Epithelial cell of esophagus (primary cell): ENCODE results near the gene CLCA1.

Experiments
- DNase-seq: peaks from one replicate; pipeline ENCODE4 v3.0.0; 2010; ENCODE audit warnings: low read depth
- H3K4me3 ChIP-seq: 2 replicates; pipeline ENCODE4 v1.5.1; 2011; ENCODE audit warnings: mild to moderate bottlenecking, low read length, control low read depth
- TF ChIP-seq, protein P1 (sequence below): IDR thresholded peaks from 2 replicates; pipeline ENCODE4 v1.5.1; 2011; ENCODE audit warnings: low read depth, mild to moderate bottlenecking, low read length, control low read depth, inconsistent platforms; ENCODE audit not compliant: insufficient read depth; ENCODE audit errors: missing control alignments

The CLCA1 gene

DNA sequence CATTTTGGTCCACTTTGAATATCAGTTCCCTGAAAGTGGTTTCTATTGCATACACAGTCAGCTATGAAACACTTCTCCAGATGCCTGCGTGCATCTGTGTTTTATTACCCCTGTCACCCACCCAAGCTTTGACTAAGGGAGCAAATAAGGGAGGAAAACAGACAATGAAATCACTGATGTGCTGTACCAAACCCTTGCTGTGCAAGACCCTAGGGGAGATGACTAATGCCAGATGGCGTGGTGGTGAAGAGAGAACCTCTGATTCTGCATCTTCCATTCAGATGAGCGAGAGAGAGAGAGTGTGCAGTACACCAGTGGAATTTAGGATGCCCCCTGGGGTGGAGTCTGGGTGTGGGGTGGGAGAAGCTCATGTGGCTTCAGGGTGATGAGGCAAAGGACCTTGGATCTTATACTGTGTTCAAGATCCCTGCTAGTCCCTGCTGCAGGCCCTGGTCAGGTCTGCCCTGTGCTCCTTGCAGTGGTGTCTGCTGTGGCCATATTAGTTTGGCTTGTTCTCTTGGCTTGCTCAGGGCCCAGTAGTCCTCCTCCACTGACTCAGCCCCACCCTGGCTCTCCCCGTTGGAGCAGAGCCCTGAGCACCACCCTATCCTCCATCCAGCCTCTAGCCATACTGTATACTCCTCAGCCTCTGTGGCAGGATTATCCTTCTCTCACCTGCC, 18.5 kb downstream of the CLCA1 start:
- TF ChIP-seq, protein P1, sequence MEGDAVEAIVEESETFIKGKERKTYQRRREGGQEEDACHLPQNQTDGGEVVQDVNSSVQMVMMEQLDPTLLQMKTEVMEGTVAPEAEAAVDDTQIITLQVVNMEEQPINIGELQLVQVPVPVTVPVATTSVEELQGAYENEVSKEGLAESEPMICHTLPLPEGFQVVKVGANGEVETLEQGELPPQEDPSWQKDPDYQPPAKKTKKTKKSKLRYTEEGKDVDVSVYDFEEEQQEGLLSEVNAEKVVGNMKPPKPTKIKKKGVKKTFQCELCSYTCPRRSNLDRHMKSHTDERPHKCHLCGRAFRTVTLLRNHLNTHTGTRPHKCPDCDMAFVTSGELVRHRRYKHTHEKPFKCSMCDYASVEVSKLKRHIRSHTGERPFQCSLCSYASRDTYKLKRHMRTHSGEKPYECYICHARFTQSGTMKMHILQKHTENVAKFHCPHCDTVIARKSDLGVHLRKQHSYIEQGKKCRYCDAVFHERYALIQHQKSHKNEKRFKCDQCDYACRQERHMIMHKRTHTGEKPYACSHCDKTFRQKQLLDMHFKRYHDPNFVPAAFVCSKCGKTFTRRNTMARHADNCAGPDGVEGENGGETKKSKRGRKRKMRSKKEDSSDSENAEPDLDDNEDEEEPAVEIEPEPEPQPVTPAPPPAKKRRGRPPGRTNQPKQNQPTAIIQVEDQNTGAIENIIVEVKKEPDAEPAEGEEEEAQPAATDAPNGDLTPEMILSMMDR = no peak
- H3K4me3 ChIP-seq = no peak overlapping the region
- DNase-seq = peak; percentile 19

GRCh38 chr1:86487811-86488141, 19.0 kb downstream of the CLCA1 start:
- TF ChIP-seq, protein P1 = no peak
- no peak for DNase-seq
- no peak overlapping the region for H3K4me3 ChIP-seq

- DNase-seq = no peak
- TF ChIP-seq, protein P1 = no peak
- H3K4me3 ChIP-seq = no peak overlapping the region
Measured at GRCh38 chr1:86489242-86489878, 20.6 kb downstream of the CLCA1 start.

GRCh38 chr1:86491171-86491950, 22.6 kb downstream of the CLCA1 start:
- no peak for DNase-seq
- TF ChIP-seq, protein P1 = no peak
- no peak overlapping the region for H3K4me3 ChIP-seq

- no peak for DNase-seq
- TF ChIP-seq, protein P1 = no peak
- H3K4me3 ChIP-seq = no peak overlapping the region
Measured at GRCh38 chr1:86498281-86498680, 29.6 kb downstream of the CLCA1 start.

- DNase-seq = no peak
- TF ChIP-seq, protein P1 = peak; percentile 35
- H3K4me3 ChIP-seq = no peak overlapping the region
Measured at GRCh38 chr1:86499987-86500593, 31.4 kb downstream of the CLCA1 start.
